HepG2 (cell line): ENCODE data around the gene ASB16. TPM values are rescaled to one million over a fixed set of nuclear protein-coding genes. Genes with fewer than 3 reads are reported as not detected.

Experiments
- ATF1 ChIP-seq: IDR thresholded peaks from 2 replicates; pipeline ENCODE4 v1.6.1; 2016; ENCODE audit warnings: mild to moderate bottlenecking, control low read depth
- GTF2F1 ChIP-seq: fragments of 150-350 bp; IDR thresholded peaks from 2 replicates; pipeline ENCODE4 v1.6.1; 2014; ENCODE audit warnings: low read length
- IRF9 ChIP-seq: sonication (generic); formaldehyde crosslinking; IDR thresholded peaks from 2 replicates; pipeline ENCODE4 v1.8.0; 2022; ENCODE audit warnings: missing genetic modification reagents, mild to moderate bottlenecking, borderline replicate concordance
- JDP2 ChIP-seq: sonication (generic); formaldehyde crosslinking; IDR thresholded peaks from 2 replicates; pipeline ENCODE4 v1.8.1; 2022; ENCODE audit warnings: missing genetic modification reagents, borderline replicate concordance
- KDM5B ChIP-seq: sonication (generic); formaldehyde crosslinking; IDR thresholded peaks from 2 replicates; pipeline ENCODE4 v1.4.0; 2020; ENCODE audit warnings: missing genetic modification reagents, mild to moderate bottlenecking, borderline replicate concordance
- MTERF4 ChIP-seq: sonication (generic); formaldehyde crosslinking; IDR thresholded peaks from 2 replicates; pipeline ENCODE4 v1.8.0; 2023; ENCODE audit warnings: mild to moderate bottlenecking, missing genetic modification reagents
- MYNN ChIP-seq: sonication (generic); formaldehyde crosslinking; IDR thresholded peaks from 2 replicates; pipeline ENCODE4 v1.4.0; 2020; ENCODE audit warnings: mild to moderate bottlenecking, low read depth, missing genetic modification reagents
- NBN ChIP-seq: fragments of 450-650 bp; conservative IDR thresholded peaks from 2 replicates; pipeline ENCODE4 v1.6.1; 2017
- UBTF ChIP-seq: sonication (generic); formaldehyde crosslinking; IDR thresholded peaks from 2 replicates; pipeline ENCODE4 v1.4.0; 2020; ENCODE audit warnings: mild to moderate bottlenecking, missing genetic modification reagents
- ZBTB39 ChIP-seq: sonication (generic); formaldehyde crosslinking; IDR thresholded peaks from 2 replicates; pipeline ENCODE4 v1.5.0; 2020; ENCODE audit warnings: missing genetic modification reagents
- ZBTB42 ChIP-seq: sonication (generic); formaldehyde crosslinking; IDR thresholded peaks from 2 replicates; pipeline ENCODE4 v1.5.0; 2020; ENCODE audit warnings: mild to moderate bottlenecking, missing genetic modification reagents
- ZMYM2 ChIP-seq: sonication (generic); formaldehyde crosslinking; IDR thresholded peaks from 2 replicates; pipeline ENCODE4 v1.8.0; 2022; ENCODE audit warnings: mild to moderate bottlenecking, missing genetic modification reagents
- ZNF281 ChIP-seq: sonication (generic); formaldehyde crosslinking; IDR thresholded peaks from 2 replicates; pipeline ENCODE4 v1.4.0; 2020; ENCODE audit warnings: missing genetic modification reagents, borderline replicate concordance
- ZNF556 ChIP-seq: sonication (generic); formaldehyde crosslinking; IDR thresholded peaks from 2 replicates; pipeline ENCODE4 v1.4.0; 2020; ENCODE audit warnings: mild to moderate bottlenecking, missing genetic modification reagents, borderline replicate concordance
- ZNF773 ChIP-seq: sonication (generic); formaldehyde crosslinking; IDR thresholded peaks from 2 replicates; pipeline ENCODE4 v1.4.0; 2020; ENCODE audit warnings: missing genetic modification reagents, borderline replicate concordance
- ZNF83 ChIP-seq: sonication (generic); formaldehyde crosslinking; IDR thresholded peaks from 2 replicates; pipeline ENCODE4 v1.4.0; 2020; ENCODE audit warnings: missing genetic modification reagents, mild to moderate bottlenecking, borderline replicate concordance
- polyA plus RNA-seq, 8 experiments: library from polyadenylated mRNA; depleted of rRNA in 3 of 8; stranded (reverse) in 7 of 8; unstranded in 1 of 8; fragments of >200 nt; fragmentation: Illumina TruSeq in 4 of 8; extraction: Trizol in 4 of 8; gene quantifications; 2 replicates each; pipeline versions ENCODE4 v1.2.1 to v1.2.3, GENCODE V29; 2011 to 2016; ENCODE audit warnings: low read depth in 4 of 8, missing spikeins in 1 of 8, mixed read lengths in 1 of 8; ENCODE audit not compliant: insufficient read depth in 1 of 8
- total RNA-seq, 5 experiments: library from RNA; depleted of rRNA; stranded (reverse); fragments of >200 nt; fragmentation: Illumina TruSeq; extraction: Trizol; gene quantifications; 2 replicates each; pipeline ENCODE4 v1.2.3, GENCODE V29; 2016; ENCODE audit warnings: low read depth in 1 of 5
- TF ChIP-seq, protein P1 (sequence below): sonication (generic); formaldehyde crosslinking; IDR thresholded peaks from 2 replicates; pipeline ENCODE4 v1.8.0; 2022; ENCODE audit warnings: mild to moderate bottlenecking, missing genetic modification reagents, moderate library complexity

ASB16 gene
- total and polyA plus RNA-seq, 2 of the 13 experiments (the other 11 are each of a cell fraction or from before 2014, with no cell fraction given) = 0.07 TPM; not detected in 1

- TF ChIP-seq IRF9 (CRISPR knock-in tag) (no peak), ZBTB42 (CRISPR knock-in tag) (0 out of 2 replicates have a peak, but pooled peaks have one; percentile 63), ZMYM2 (CRISPR knock-in tag) (no peak), ZNF281 (no peak), ZNF83 (CRISPR knock-in tag) (no peak), GTF2F1 (no peak), ATF1 (peak; percentile 64), JDP2 (no peak), KDM5B (CRISPR knock-in tag) (peak; percentile 1; the same call in 1 of the 2 replicates), NBN (no peak), UBTF (CRISPR knock-in tag) (peak; percentile 85), MYNN (CRISPR knock-in tag) (no peak), ZNF556 (CRISPR knock-in tag) (peak; percentile 40), ZNF773 (CRISPR knock-in tag) (no peak), ZBTB39 (CRISPR knock-in tag) (no peak), MTERF4 (CRISPR knock-in tag) (no peak)
- TF ChIP-seq, protein P1, sequence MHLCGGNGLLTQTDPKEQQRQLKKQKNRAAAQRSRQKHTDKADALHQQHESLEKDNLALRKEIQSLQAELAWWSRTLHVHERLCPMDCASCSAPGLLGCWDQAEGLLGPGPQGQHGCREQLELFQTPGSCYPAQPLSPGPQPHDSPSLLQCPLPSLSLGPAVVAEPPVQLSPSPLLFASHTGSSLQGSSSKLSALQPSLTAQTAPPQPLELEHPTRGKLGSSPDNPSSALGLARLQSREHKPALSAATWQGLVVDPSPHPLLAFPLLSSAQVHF (CRISPR knock-in tag) = 0 out of 2 replicates have a peak, but pooled peaks have one; percentile 60
Observed at GRCh38 chr17:44221084-44221861, 50.8 kb downstream of the ASB16 start (continued).
